ENCODE data around the gene STPG1.

GRCh38 chr1:24349891-24350290 is 63.7 kb downstream of the STPG1 start:
- TF ChIP-seq, protein P1, sequence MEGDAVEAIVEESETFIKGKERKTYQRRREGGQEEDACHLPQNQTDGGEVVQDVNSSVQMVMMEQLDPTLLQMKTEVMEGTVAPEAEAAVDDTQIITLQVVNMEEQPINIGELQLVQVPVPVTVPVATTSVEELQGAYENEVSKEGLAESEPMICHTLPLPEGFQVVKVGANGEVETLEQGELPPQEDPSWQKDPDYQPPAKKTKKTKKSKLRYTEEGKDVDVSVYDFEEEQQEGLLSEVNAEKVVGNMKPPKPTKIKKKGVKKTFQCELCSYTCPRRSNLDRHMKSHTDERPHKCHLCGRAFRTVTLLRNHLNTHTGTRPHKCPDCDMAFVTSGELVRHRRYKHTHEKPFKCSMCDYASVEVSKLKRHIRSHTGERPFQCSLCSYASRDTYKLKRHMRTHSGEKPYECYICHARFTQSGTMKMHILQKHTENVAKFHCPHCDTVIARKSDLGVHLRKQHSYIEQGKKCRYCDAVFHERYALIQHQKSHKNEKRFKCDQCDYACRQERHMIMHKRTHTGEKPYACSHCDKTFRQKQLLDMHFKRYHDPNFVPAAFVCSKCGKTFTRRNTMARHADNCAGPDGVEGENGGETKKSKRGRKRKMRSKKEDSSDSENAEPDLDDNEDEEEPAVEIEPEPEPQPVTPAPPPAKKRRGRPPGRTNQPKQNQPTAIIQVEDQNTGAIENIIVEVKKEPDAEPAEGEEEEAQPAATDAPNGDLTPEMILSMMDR (optimal IDR thresholded peaks at IDR 0.05 in 1 of 3, IDR thresholded peaks at IDR 0.05 in 1 of 3, conservative IDR thresholded peaks at IDR 0.05 in 1 of 3; ENCODE audit: extremely low read depth in 1 of 3, insufficient read depth in 2 of 3, low read length in 3 of 3) = no peak
- TF ChIP-seq EZH2 (IDR thresholded peaks at IDR 0.05; ENCODE audit: low read length) = no peak
